ENCODE results near the gene GARS1.

The GARS1 gene

GRCh38 chr7:30659312-30659711, 64.6 kb downstream of the GARS1 start:
- Histone ChIP-seq H3K36me3 (ENCODE audit: insufficient read depth, low read length) (no peaks in the 10 kb centered on the region), H3K4me3 (no peak overlapping the region), H3K27ac (no peak overlapping the region), H3K9ac (ENCODE audit: insufficient read length) (no peak overlapping the region), H3K9me3 (ENCODE audit: low read depth, low read length) (no peaks in the 10 kb centered on the region)
- TF ChIP-seq EZH2 (IDR thresholded peaks at IDR 0.05) (no peak), FOXP2 (optimal IDR thresholded peaks at IDR 0.05; ENCODE audit: control extremely low read depth, extremely low read length, insufficient read depth) (no peak), POLR2AphosphoS5 (IDR thresholded peaks at IDR 0.05; ENCODE audit: borderline replicate concordance, low read depth, low read length) (no peak)
- DNase-seq (ENCODE audit: low read depth, low spot score): no peak

- Histone ChIP-seq H3K36me3 (ENCODE audit: insufficient read depth, low read length) (no peaks in the 10 kb centered on the region), H3K9ac (ENCODE audit: insufficient read length) (no peak overlapping the region), H3K27ac (no peak overlapping the region), H3K9me3 (ENCODE audit: low read depth, low read length) (no peaks in the 10 kb centered on the region), H3K4me3 (no peak overlapping the region)
- no peak for DNase-seq (ENCODE audit: low read depth, low spot score)
- TF ChIP-seq EZH2 (IDR thresholded peaks at IDR 0.05) (no peak), POLR2AphosphoS5 (IDR thresholded peaks at IDR 0.05; ENCODE audit: borderline replicate concordance, low read depth, low read length) (no peak)
Measured at GRCh38 chr7:30660331-30661255, 65.9 kb downstream of the GARS1 start.

GRCh38 chr7:30661926-30662325, 67.2 kb downstream of the GARS1 start:
- Histone ChIP-seq H3K9me3 (ENCODE audit: low read depth, low read length) (no peaks in the 10 kb centered on the region), H3K9ac (ENCODE audit: insufficient read length) (no peak overlapping the region), H3K36me3 (ENCODE audit: insufficient read depth, low read length) (no peaks in the 10 kb centered on the region), H3K27ac (no peak overlapping the region), H3K4me3 (no peak overlapping the region)
- no peak for TF ChIP-seq EZH2 (IDR thresholded peaks at IDR 0.05)
- DNase-seq (ENCODE audit: low read depth, low spot score): no peak

- Histone ChIP-seq H3K4me3 (no peak overlapping the region), H3K9me3 (ENCODE audit: low read depth, low read length) (no peaks in the 10 kb centered on the region), H3K9ac (ENCODE audit: insufficient read length) (no peak overlapping the region), H3K36me3 (ENCODE audit: insufficient read depth, low read length) (no peaks in the 10 kb centered on the region), H3K27ac (no peak overlapping the region)
- DNase-seq (ENCODE audit: low read depth, low spot score): no peak
- TF ChIP-seq POLR2AphosphoS5 (IDR thresholded peaks at IDR 0.05; ENCODE audit: borderline replicate concordance, low read depth, low read length) (no peak), FOXP2 (optimal IDR thresholded peaks at IDR 0.05; ENCODE audit: control extremely low read depth, extremely low read length, insufficient read depth) (no peak), EZH2 (IDR thresholded peaks at IDR 0.05) (no peak)
Measured at GRCh38 chr7:30662431-30662939, 67.8 kb downstream of the GARS1 start.

- Histone ChIP-seq H3K27ac (no peak overlapping the region), H3K36me3 (ENCODE audit: insufficient read depth, low read length) (no peaks in the 10 kb centered on the region), H3K9me3 (ENCODE audit: low read depth, low read length) (no peaks in the 10 kb centered on the region), H3K9ac (ENCODE audit: insufficient read length) (no peak overlapping the region), H3K4me3 (no peak overlapping the region)
- DNase-seq (ENCODE audit: low read depth, low spot score): no peak
- no peak for TF ChIP-seq POLR2AphosphoS5 (IDR thresholded peaks at IDR 0.05; ENCODE audit: borderline replicate concordance, low read depth, low read length)
- no peak for TF ChIP-seq FOXP2 (optimal IDR thresholded peaks at IDR 0.05; ENCODE audit: control extremely low read depth, extremely low read length, insufficient read depth)
- no peak for TF ChIP-seq EZH2 (IDR thresholded peaks at IDR 0.05)
Measured at GRCh38 chr7:30663414-30663813, 68.7 kb downstream of the GARS1 start.

GRCh38 chr7:30664184-30664885, 69.7 kb downstream of the GARS1 start:
- no peaks in the 10 kb centered on the region for H3K9me3 ChIP-seq (ENCODE audit: low read depth, low read length)
- H3K4me3 ChIP-seq: no peak overlapping the region
- no peak for DNase-seq (ENCODE audit: low read depth, low spot score)
- no peak overlapping the region for H3K27ac ChIP-seq
- TF ChIP-seq POLR2AphosphoS5 (IDR thresholded peaks at IDR 0.05; ENCODE audit: borderline replicate concordance, low read depth, low read length) (no peak), FOXP2 (optimal IDR thresholded peaks at IDR 0.05; ENCODE audit: control extremely low read depth, extremely low read length, insufficient read depth) (no peak), EZH2 (IDR thresholded peaks at IDR 0.05) (no peak)
- no peak overlapping the region for H3K9ac ChIP-seq (ENCODE audit: insufficient read length)
- H3K36me3 ChIP-seq (ENCODE audit: insufficient read depth, low read length): no peaks in the 10 kb centered on the region

GRCh38 chr7:30665043-30665442, 70.4 kb downstream of the GARS1 start:
- H3K27ac ChIP-seq: no peak overlapping the region
- no peak for DNase-seq (ENCODE audit: low read depth, low spot score)
- TF ChIP-seq POLR2AphosphoS5 (IDR thresholded peaks at IDR 0.05; ENCODE audit: borderline replicate concordance, low read depth, low read length): no peak
- TF ChIP-seq EZH2 (IDR thresholded peaks at IDR 0.05): no peak
- no peak for TF ChIP-seq FOXP2 (optimal IDR thresholded peaks at IDR 0.05; ENCODE audit: control extremely low read depth, extremely low read length, insufficient read depth)
- H3K9ac ChIP-seq (ENCODE audit: insufficient read length): no peak overlapping the region
- no peaks in the 10 kb centered on the region for H3K36me3 ChIP-seq (ENCODE audit: insufficient read depth, low read length)
- H3K4me3 ChIP-seq: no peak overlapping the region
- H3K9me3 ChIP-seq (ENCODE audit: low read depth, low read length): no peaks in the 10 kb centered on the region

GRCh38 chr7:30665449-30665848, 70.8 kb downstream of the GARS1 start:
- Histone ChIP-seq H3K9me3 (ENCODE audit: low read depth, low read length) (no peaks in the 10 kb centered on the region), H3K4me3 (no peak overlapping the region), H3K36me3 (ENCODE audit: insufficient read depth, low read length) (no peaks in the 10 kb centered on the region), H3K9ac (ENCODE audit: insufficient read length) (no peak overlapping the region), H3K27ac (no peak overlapping the region)
- no peak for DNase-seq (ENCODE audit: low read depth, low spot score)
- TF ChIP-seq FOXP2 (optimal IDR thresholded peaks at IDR 0.05; ENCODE audit: control extremely low read depth, extremely low read length, insufficient read depth) (no peak), POLR2AphosphoS5 (IDR thresholded peaks at IDR 0.05; ENCODE audit: borderline replicate concordance, low read depth, low read length) (no peak), EZH2 (IDR thresholded peaks at IDR 0.05) (no peak)

All from SK-N-MC (cell line).